Neural cell (in vitro differentiated cells): Measurements from ENCODE around the gene EFR3B. TPM values are rescaled to one million over a fixed set of nuclear protein-coding genes. Genes with fewer than 3 reads are reported as not detected.

ENCODE experiments used
- H2AFZ ChIP-seq: fragments of 200-600, 300-800 bp; sonication (generic), shearing (Covaris generic); 2 replicates; pipeline ENCODE4 v1.6.0; 2014; ENCODE audit warnings: low read depth, mild to moderate bottlenecking, antibody characterized with exemption, low read length, moderate library complexity
- H3F3A ChIP-seq: fragments of 200-600 bp; shearing (Covaris generic); 2 replicates; pipeline ENCODE4 v1.6.1; 2016; ENCODE audit warnings: mild to moderate bottlenecking, moderate library complexity, mixed read lengths, antibody characterized with exemption, low read length; ENCODE audit not compliant: insufficient read depth, poor library complexity, severe bottlenecking
- H3K27ac ChIP-seq: fragments of 200-600, 300-800 bp; sonication (generic), shearing (Covaris generic); 2 replicates; pipeline ENCODE4 v1.5.1; 2014; ENCODE audit warnings: mild to moderate bottlenecking, low read length, moderate library complexity
- H3K27me3 ChIP-seq: fragments of 300-800, 200-600 bp; sonication (generic), shearing (Covaris generic); 2 replicates; pipeline ENCODE4 v1.6.0; 2014; ENCODE audit warnings: mild to moderate bottlenecking, low read depth, low read length, moderate library complexity; ENCODE audit not compliant: insufficient read depth
- H3K36me3 ChIP-seq: fragments of 300-800, 200-600 bp; sonication (generic), shearing (Covaris generic); 2 replicates; pipeline ENCODE4 v1.5.1; 2014; ENCODE audit warnings: mild to moderate bottlenecking, antibody characterized with exemption, low read length, moderate library complexity; ENCODE audit not compliant: insufficient read depth
- H3K4me2 ChIP-seq: fragments of 300-800, 200-600 bp; sonication (generic), shearing (Covaris generic); 2 replicates; pipeline ENCODE4 v1.6.0; 2014; ENCODE audit warnings: mild to moderate bottlenecking, low read length
- H3K4me3 ChIP-seq: fragments of 300-800, 200-600 bp; sonication (generic), shearing (Covaris generic); 2 replicates; pipeline ENCODE4 v1.5.1; 2014; ENCODE audit warnings: mild to moderate bottlenecking, low read length, moderate library complexity
- H3K79me2 ChIP-seq: fragments of 200-600 bp; shearing (Covaris generic); replicated peaks from 2 replicates; pipeline ENCODE4 v1.6.0; 2014; ENCODE audit warnings: mild to moderate bottlenecking, low read length, moderate library complexity; ENCODE audit not compliant: insufficient read depth
- H3K9ac ChIP-seq: fragments of 300-800, 200-600 bp; sonication (generic), shearing (Covaris generic); 2 replicates; pipeline ENCODE4 v1.6.1; 2016; ENCODE audit warnings: mild to moderate bottlenecking, low read length, mixed read lengths
- H3K9me2 ChIP-seq: fragments of 200-600 bp; shearing (Covaris generic); 2 replicates; pipeline ENCODE4 v1.6.1; 2016; ENCODE audit warnings: mild to moderate bottlenecking, low read length, mixed read lengths; ENCODE audit not compliant: insufficient read depth
- H3K9me3 ChIP-seq: fragments of 200-600, 300-800 bp; sonication (generic), shearing (Covaris generic); 2 replicates; pipeline ENCODE4 v1.6.1; 2016; ENCODE audit warnings: mild to moderate bottlenecking, mixed run types, low read length, moderate library complexity, mixed read lengths
- H4K20me1 ChIP-seq: fragments of 200-600 bp; shearing (Covaris generic); 2 replicates; pipeline ENCODE4 v1.6.1; 2016; ENCODE audit warnings: mild to moderate bottlenecking, mixed run types; ENCODE audit not compliant: insufficient read depth
- CTCF ChIP-seq: fragments of 450-650 bp; IDR thresholded peaks from 2 replicates; pipeline ENCODE4 v1.5.1; 2014; ENCODE audit warnings: antibody characterized with exemption, mild to moderate bottlenecking, moderate library complexity; ENCODE audit not compliant: poor library complexity, severe bottlenecking
- EP300 ChIP-seq: fragments of 450-650 bp; conservative IDR thresholded peaks from 2 replicates; pipeline ENCODE4 v1.6.1; 2014; ENCODE audit warnings: antibody characterized with exemption, mild to moderate bottlenecking, moderate library complexity; ENCODE audit not compliant: poor library complexity, severe bottlenecking
- EZH2 ChIP-seq: fragments of 200-600, 300-800 bp; shearing (Covaris generic), sonication (generic); IDR thresholded peaks from 2 replicates; pipeline ENCODE4 v1.6.1; 2014; ENCODE audit warnings: antibody characterized with exemption, low read length, borderline replicate concordance, mild to moderate bottlenecking; ENCODE audit not compliant: insufficient read depth, poor library complexity, severe bottlenecking
- MXI1 ChIP-seq: fragments of 450-650 bp; conservative IDR thresholded peaks from 2 replicates; pipeline ENCODE4 v1.6.1; 2014; ENCODE audit warnings: antibody characterized with exemption, mild to moderate bottlenecking; ENCODE audit not compliant: poor library complexity, severe bottlenecking
- POLR2AphosphoS5 ChIP-seq: IDR thresholded peaks from 2 replicates; pipeline ENCODE4 v1.6.1; 2012
- RAD21 ChIP-seq: fragments of 450-650 bp; conservative IDR thresholded peaks from 2 replicates; pipeline ENCODE4 v1.6.1; 2014; ENCODE audit warnings: antibody characterized with exemption, mild to moderate bottlenecking, moderate library complexity
- REST ChIP-seq: IDR thresholded peaks from 2 replicates; pipeline ENCODE4 v1.6.1; 2012; ENCODE audit warnings: borderline replicate concordance
- SMC3 ChIP-seq: fragments of 450-650 bp; conservative IDR thresholded peaks from 2 replicates; pipeline ENCODE4 v1.6.1; 2014; ENCODE audit warnings: antibody characterized with exemption, mild to moderate bottlenecking, moderate library complexity; ENCODE audit not compliant: poor library complexity
- TAF1 ChIP-seq: IDR thresholded peaks from 2 replicates; pipeline ENCODE4 v1.6.1; 2012; ENCODE audit warnings: low read depth
- polyA plus RNA-seq: library from polyadenylated mRNA; depleted of rRNA; stranded (reverse); fragments of >200 nt; gene quantifications from 2 replicates; pipeline ENCODE4 v1.2.3, GENCODE V29; 2014

Gene EFR3B
- polyA plus RNA-seq, 1 donor from 2014 or later, result 29.3 TPM

GRCh38 chr2:25177211-25177611 lies 135.3 kb downstream of the EFR3B start:
- Histone ChIP-seq H3K4me3 (no peak overlapping the region), H2AFZ (no peak overlapping the region), H3F3A (no peaks in the 10 kb centered on the region), H3K9ac (no peak overlapping the region), H4K20me1 (no peaks in the 10 kb centered on the region), H3K27ac (no peak overlapping the region), H3K36me3 (no peaks in the 10 kb centered on the region), H3K9me3 (no peaks in the 10 kb centered on the region), H3K4me2 (no peak overlapping the region), H3K27me3 (no peaks in the 10 kb centered on the region), H3K79me2 (no peaks in the 10 kb centered on the region), H3K9me2 (no peaks in the 10 kb centered on the region)
- TF ChIP-seq EP300 (no peak), RAD21 (no peak)

GRCh38 chr2:25178976-25179375 lies 137.1 kb downstream of the EFR3B start:
- no peak overlapping the region for H3K4me3 ChIP-seq
- no peak overlapping the region for H2AFZ ChIP-seq
- H3K27ac ChIP-seq, result no peak overlapping the region
- no peaks in the 10 kb centered on the region for H4K20me1 ChIP-seq
- TF ChIP-seq TAF1, result no peak
- TF ChIP-seq REST, result no peak
- TF ChIP-seq SMC3, result no peak
- no peak for TF ChIP-seq RAD21
- TF ChIP-seq MXI1, result no peak
- TF ChIP-seq EZH2, result no peak
- TF ChIP-seq POLR2AphosphoS5, result no peak
- no peak for TF ChIP-seq CTCF
- TF ChIP-seq EP300, result no peak
- no peaks in the 10 kb centered on the region for H3F3A ChIP-seq
- no peaks in the 10 kb centered on the region for H3K9me3 ChIP-seq
- no peak overlapping the region for H3K9ac ChIP-seq
- H3K27me3 ChIP-seq, result no peaks in the 10 kb centered on the region
- no peaks in the 10 kb centered on the region for H3K79me2 ChIP-seq
- H3K36me3 ChIP-seq, result no peaks in the 10 kb centered on the region
- no peak overlapping the region for H3K4me2 ChIP-seq
- H3K9me2 ChIP-seq, result no peaks in the 10 kb centered on the region

- Histone ChIP-seq H4K20me1 (no peaks in the 10 kb centered on the region), H3K4me3 (no peak overlapping the region), H3K36me3 (no peaks in the 10 kb centered on the region), H3K27ac (no peak overlapping the region), H2AFZ (no peak overlapping the region), H3K9me3 (no peaks in the 10 kb centered on the region), H3K4me2 (no peak overlapping the region), H3F3A (no peaks in the 10 kb centered on the region), H3K9ac (no peak overlapping the region), H3K27me3 (no peaks in the 10 kb centered on the region), H3K79me2 (no peaks in the 10 kb centered on the region), H3K9me2 (no peaks in the 10 kb centered on the region)
- TF ChIP-seq RAD21 (no peak), CTCF (no peak), EP300 (no peak), EZH2 (no peak), SMC3 (no peak), TAF1 (no peak), MXI1 (no peak), REST (no peak), POLR2AphosphoS5 (no peak)
Measured at GRCh38 chr2:25184254-25184653, 142.4 kb downstream of the EFR3B start.
